ENCODE measurements around the gene NLRX1.
"Not testable (repeated sequence)": the region's sequence is repeated elsewhere in the genome, so short reads cannot be mapped to it uniquely, and the experiment has no call there.

DNA sequence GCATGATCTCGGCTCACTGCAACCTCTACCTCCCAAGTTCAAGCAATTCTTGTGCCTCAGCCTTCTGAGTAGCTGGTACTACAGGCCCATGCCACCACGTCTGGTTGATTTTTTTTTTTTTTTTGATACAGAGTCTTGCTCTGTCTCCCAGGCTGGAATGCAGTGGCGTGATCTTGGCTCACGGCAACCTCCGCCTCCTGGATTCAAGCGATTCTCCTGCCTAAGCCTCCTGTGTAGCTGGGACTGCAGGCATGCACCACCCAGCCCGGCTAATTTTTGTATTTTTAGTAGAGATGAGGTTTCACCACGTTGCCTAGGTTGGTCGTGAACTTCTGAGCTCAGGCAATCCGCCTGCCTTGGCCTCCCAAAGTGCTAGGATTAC lies 1.5 kb upstream of the NLRX1 start:
- TF ChIP-seq, protein P1, sequence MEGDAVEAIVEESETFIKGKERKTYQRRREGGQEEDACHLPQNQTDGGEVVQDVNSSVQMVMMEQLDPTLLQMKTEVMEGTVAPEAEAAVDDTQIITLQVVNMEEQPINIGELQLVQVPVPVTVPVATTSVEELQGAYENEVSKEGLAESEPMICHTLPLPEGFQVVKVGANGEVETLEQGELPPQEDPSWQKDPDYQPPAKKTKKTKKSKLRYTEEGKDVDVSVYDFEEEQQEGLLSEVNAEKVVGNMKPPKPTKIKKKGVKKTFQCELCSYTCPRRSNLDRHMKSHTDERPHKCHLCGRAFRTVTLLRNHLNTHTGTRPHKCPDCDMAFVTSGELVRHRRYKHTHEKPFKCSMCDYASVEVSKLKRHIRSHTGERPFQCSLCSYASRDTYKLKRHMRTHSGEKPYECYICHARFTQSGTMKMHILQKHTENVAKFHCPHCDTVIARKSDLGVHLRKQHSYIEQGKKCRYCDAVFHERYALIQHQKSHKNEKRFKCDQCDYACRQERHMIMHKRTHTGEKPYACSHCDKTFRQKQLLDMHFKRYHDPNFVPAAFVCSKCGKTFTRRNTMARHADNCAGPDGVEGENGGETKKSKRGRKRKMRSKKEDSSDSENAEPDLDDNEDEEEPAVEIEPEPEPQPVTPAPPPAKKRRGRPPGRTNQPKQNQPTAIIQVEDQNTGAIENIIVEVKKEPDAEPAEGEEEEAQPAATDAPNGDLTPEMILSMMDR (IDR thresholded peaks at IDR 0.05; ENCODE audit: low read length), result not testable (repeated sequence)
- not testable (repeated sequence) for TF ChIP-seq EZH2phosphoT487 (IDR thresholded peaks at IDR 0.05; ENCODE audit: low read length); EZH2 (optimal IDR thresholded peaks at IDR 0.05; ENCODE audit: low read depth, low read length)

All from MM.1S (cell line).